Measurements from ENCODE around the gene ARHGAP10.

DNA sequence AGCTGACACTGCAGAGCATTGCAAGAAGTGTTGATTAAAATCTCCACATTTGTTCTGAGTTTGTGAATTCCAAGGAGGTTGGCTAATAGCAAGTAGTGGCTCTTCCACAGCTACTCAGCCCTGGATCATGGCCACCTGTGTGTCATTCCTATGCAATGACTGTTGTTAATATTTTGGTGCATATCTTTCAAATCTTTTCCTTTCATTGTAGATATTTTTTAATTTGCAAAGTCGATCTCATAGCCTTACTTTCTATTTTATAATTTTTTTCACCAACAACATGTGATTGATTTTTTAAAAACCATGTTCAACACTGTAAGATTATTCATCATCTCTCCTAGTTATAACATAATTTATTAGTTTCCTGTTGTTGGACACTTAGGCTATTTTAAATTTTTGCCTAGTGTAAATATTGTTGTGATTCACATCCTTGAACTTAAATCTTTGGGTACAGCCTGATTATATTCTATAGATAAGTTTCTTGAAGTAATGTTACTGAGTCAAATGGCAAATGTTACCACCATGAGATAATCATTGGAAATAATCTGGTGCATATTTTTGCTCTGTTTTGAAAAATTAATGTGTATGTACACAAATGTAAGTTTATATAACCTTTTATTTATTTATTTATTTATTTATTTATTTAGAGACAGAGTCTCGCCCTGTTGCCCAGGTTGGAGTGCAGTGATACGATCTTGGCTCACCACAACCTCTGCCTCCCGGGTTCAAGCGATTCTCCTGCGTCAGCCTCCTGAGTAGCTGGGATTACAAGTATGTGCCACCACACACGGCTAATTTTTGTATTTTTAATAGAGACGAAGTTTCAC lies 17.1 kb upstream of the ARHGAP10 start:
- no peak for TF ChIP-seq POLR2A (IDR thresholded peaks at IDR 0.05; ENCODE audit: low read length)
- no peak for TF ChIP-seq GATA1 (IDR thresholded peaks at IDR 0.05; ENCODE audit: low read depth, low read length)

Measured in erythroblast (primary cell).